ENCODE measurements around the gene RBM12. TPM values are rescaled to one million over a fixed set of nuclear protein-coding genes. Genes with fewer than 3 reads are reported as not detected.

RBM12 gene

DNA sequence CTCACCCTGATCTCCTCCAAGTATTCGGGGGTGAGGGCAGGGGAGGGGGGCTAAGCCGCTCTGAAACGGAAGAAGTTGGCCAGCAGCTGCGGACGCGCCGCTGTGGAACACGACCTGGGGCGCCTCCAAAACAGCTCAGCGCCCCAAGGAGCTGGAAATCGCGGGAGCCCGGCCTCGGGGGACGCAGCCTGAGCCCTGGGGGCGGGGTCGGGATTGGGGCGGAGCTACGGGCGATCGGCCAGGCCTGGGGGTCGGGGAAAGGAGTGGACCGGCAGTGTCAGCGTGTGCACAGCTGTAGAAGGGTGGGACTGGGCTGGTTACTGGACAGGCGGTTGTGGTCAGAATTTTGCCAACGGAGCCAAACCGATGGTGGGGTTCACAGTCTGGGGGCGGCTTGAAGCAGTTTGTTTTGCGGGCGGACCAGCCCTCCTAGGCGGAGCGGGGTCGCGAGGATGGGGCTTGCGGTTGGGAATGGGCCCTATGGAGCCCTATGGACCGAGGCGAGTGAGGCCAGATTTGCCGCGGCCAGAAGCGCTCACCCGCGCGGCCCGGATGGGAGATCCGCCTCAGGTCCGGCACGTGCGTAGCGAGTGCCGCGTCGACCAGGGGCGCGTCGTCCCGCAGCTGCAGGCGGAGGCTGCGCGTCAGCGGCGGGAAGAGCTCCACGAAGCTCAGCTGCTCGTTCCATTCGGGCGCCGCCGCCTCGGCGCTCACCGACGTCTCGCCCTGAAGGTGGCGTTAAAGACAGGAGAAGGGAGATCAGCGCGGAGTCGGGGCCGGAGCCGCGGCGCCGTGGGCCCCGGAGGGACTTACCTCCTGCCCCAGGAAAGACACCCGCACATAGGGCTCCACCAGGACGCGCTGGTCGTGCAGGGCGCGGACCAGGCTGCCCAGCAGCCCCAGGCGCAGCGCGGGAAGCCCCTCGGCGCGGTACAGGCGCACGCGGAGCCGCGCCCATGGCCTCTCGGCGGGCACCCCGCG, 63.4 kb downstream of the RBM12 start:
- Histone ChIP-seq H3K4me1 (ENCODE audit: control insufficient read depth, insufficient read depth, low read length) (peaks cover 10% of the 10 kb centered on the region), H3K4me3 (ENCODE audit: low read length) (peak overlapping the region; percentile 66), H3K9ac (ENCODE audit: low read depth, low read length) (peak overlapping the region; percentile 57), H3K4me2 (ENCODE audit: low read length) (peak overlapping the region; percentile 95), H3K9me3 (replicated peaks; ENCODE audit: low read length) (no peaks in the 10 kb centered on the region), H3K36me3 (ENCODE audit: insufficient read depth, low read length) (no peaks in the 10 kb centered on the region), H3K27me3 (ENCODE audit: control insufficient read depth, insufficient read depth, low read length) (peaks cover 50% of the 10 kb centered on the region)

GRCh38 chr20:35600176-35600992, 64.3 kb downstream of the RBM12 start:
- Histone ChIP-seq H3K9ac (ENCODE audit: low read depth, low read length) (no peak overlapping the region), H3K9me3 (replicated peaks; ENCODE audit: low read length) (no peaks in the 10 kb centered on the region), H3K36me3 (ENCODE audit: insufficient read depth, low read length) (no peaks in the 10 kb centered on the region), H3K4me1 (ENCODE audit: control insufficient read depth, insufficient read depth, low read length) (peaks cover 10% of the 10 kb centered on the region), H3K4me2 (ENCODE audit: low read length) (peak overlapping the region; percentile 95), H3K27me3 (ENCODE audit: control insufficient read depth, insufficient read depth, low read length) (peaks cover 57% of the 10 kb centered on the region), H3K4me3 (ENCODE audit: low read length) (peak overlapping the region; percentile 66)

GRCh38 chr20:35599776-35600120, 65.0 kb downstream of the RBM12 start:
- H3K4me3 ChIP-seq (ENCODE audit: low read length) = no peak overlapping the region
- H3K27me3 ChIP-seq (ENCODE audit: control insufficient read depth, insufficient read depth, low read length) = peaks cover 58% of the 10 kb centered on the region
- no peaks in the 10 kb centered on the region for H3K9me3 ChIP-seq (replicated peaks; ENCODE audit: low read length)
- H3K4me2 ChIP-seq (ENCODE audit: low read length) = no peak overlapping the region
- no peaks in the 10 kb centered on the region for H3K36me3 ChIP-seq (ENCODE audit: insufficient read depth, low read length)
- H3K9ac ChIP-seq (ENCODE audit: low read depth, low read length) = no peak overlapping the region
- H3K4me1 ChIP-seq (ENCODE audit: control insufficient read depth, insufficient read depth, low read length) = peaks cover 10% of the 10 kb centered on the region

Small RNA genes within 50 kb of the gene (small RNA-seq; reads per million reads assigned to genes)
- not detected for gene RNU6-759P
